ENCODE measurements around the gene DCBLD1. TPM values are rescaled to one million over a fixed set of nuclear protein-coding genes. Genes with fewer than 3 reads are reported as not detected.

DCBLD1 gene
- total and polyA plus RNA-seq, 2 donors from 2014 or later = 4.1 to 9.6 TPM

GRCh38 chr6:117493470-117493869, 11.0 kb downstream of the DCBLD1 start:
- H3K4me1 ChIP-seq (ENCODE audit: control insufficient read depth in 2 of 3, insufficient read depth in 2 of 3, low read depth in 1 of 3, low read length in 3 of 3) = peaks cover 0 to 10% (median 3%) of the 10 kb centered on the region in 3 donors
- intact Hi-C loops (cut with DNase I) = no loop called here
- TF ChIP-seq, protein P1, sequence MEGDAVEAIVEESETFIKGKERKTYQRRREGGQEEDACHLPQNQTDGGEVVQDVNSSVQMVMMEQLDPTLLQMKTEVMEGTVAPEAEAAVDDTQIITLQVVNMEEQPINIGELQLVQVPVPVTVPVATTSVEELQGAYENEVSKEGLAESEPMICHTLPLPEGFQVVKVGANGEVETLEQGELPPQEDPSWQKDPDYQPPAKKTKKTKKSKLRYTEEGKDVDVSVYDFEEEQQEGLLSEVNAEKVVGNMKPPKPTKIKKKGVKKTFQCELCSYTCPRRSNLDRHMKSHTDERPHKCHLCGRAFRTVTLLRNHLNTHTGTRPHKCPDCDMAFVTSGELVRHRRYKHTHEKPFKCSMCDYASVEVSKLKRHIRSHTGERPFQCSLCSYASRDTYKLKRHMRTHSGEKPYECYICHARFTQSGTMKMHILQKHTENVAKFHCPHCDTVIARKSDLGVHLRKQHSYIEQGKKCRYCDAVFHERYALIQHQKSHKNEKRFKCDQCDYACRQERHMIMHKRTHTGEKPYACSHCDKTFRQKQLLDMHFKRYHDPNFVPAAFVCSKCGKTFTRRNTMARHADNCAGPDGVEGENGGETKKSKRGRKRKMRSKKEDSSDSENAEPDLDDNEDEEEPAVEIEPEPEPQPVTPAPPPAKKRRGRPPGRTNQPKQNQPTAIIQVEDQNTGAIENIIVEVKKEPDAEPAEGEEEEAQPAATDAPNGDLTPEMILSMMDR (IDR thresholded peaks at IDR 0.05; ENCODE audit: borderline replicate concordance, extremely low read depth, insufficient read depth) = no peak
- DNase-seq (no peak), FAIRE-seq (no peak)
- H3K36me3 ChIP-seq (ENCODE audit: control insufficient read depth in 2 of 3, insufficient read depth in 3 of 3, low read length in 3 of 3) = no peaks in the 10 kb centered on the region
- H3K27ac ChIP-seq (ENCODE audit: low read depth in 2 of 2, low read length in 2 of 2) = no peak overlapping the region
- H3K9ac ChIP-seq (ENCODE audit: low read length in 3 of 3) = no peak overlapping the region
- H3K9me3 ChIP-seq (ENCODE audit: control insufficient read depth in 2 of 3, insufficient read depth in 1 of 3, low read length in 3 of 3) = no peaks in the 10 kb centered on the region
- no peaks in the 10 kb centered on the region for H3K27me3 ChIP-seq (ENCODE audit: control insufficient read depth, insufficient read depth, low read length)
- H3K4me3 ChIP-seq (ENCODE audit: low read length in 3 of 3) = no peak overlapping the region

GRCh38 chr6:117494283-117494682, 11.8 kb downstream of the DCBLD1 start:
- H3K4me1 ChIP-seq (ENCODE audit: control insufficient read depth in 2 of 3, insufficient read depth in 2 of 3, low read depth in 1 of 3, low read length in 3 of 3) = peaks cover 0 to 10% (median 3%) of the 10 kb centered on the region in 3 donors
- H3K9me3 ChIP-seq (ENCODE audit: control insufficient read depth in 2 of 3, insufficient read depth in 1 of 3, low read length in 3 of 3) = no peaks in the 10 kb centered on the region
- H3K4me3 ChIP-seq (ENCODE audit: low read length in 3 of 3) = no peak overlapping the region
- H3K27me3 ChIP-seq (ENCODE audit: control insufficient read depth, insufficient read depth, low read length) = no peaks in the 10 kb centered on the region
- no peak overlapping the region for H3K9ac ChIP-seq (ENCODE audit: low read length in 3 of 3)
- FAIRE-seq = peak; percentile 55
- TF ChIP-seq, protein P1 (IDR thresholded peaks at IDR 0.05; ENCODE audit: borderline replicate concordance, extremely low read depth, insufficient read depth) = no peak
- H3K27ac ChIP-seq (ENCODE audit: low read depth in 2 of 2, low read length in 2 of 2) = peak overlapping the region in 1 of 2 donors; percentile 48
- no peak for DNase-seq
- no peaks in the 10 kb centered on the region for H3K36me3 ChIP-seq (ENCODE audit: control insufficient read depth in 2 of 3, insufficient read depth in 3 of 3, low read length in 3 of 3)
- intact Hi-C loops (cut with DNase I) = no loop called here

GRCh38 chr6:117494694-117495318, 12.3 kb downstream of the DCBLD1 start:
- TF ChIP-seq, protein P1 (IDR thresholded peaks at IDR 0.05; ENCODE audit: borderline replicate concordance, extremely low read depth, insufficient read depth) = no peak
- H3K4me1 ChIP-seq (ENCODE audit: control insufficient read depth in 2 of 3, insufficient read depth in 2 of 3, low read depth in 1 of 3, low read length in 3 of 3) = peaks cover 0 to 10% (median 3%) of the 10 kb centered on the region in 3 donors
- no peaks in the 10 kb centered on the region for H3K9me3 ChIP-seq (ENCODE audit: control insufficient read depth in 2 of 3, insufficient read depth in 1 of 3, low read length in 3 of 3)
- intact Hi-C loops (cut with DNase I) = no loop called here
- H3K27ac ChIP-seq (ENCODE audit: low read depth in 2 of 2, low read length in 2 of 2) = peak overlapping the region in 1 of 2 donors; percentile 48
- no peak for FAIRE-seq
- DNase-seq = no peak
- no peak overlapping the region for H3K9ac ChIP-seq (ENCODE audit: low read length in 3 of 3)
- no peaks in the 10 kb centered on the region for H3K27me3 ChIP-seq (ENCODE audit: control insufficient read depth, insufficient read depth, low read length)
- H3K4me3 ChIP-seq (ENCODE audit: low read length in 3 of 3) = no peak overlapping the region
- H3K36me3 ChIP-seq (ENCODE audit: control insufficient read depth in 2 of 3, insufficient read depth in 3 of 3, low read length in 3 of 3) = no peaks in the 10 kb centered on the region

Measured in kidney (tissue), 14 donors.